Right lobe of liver (tissue), 6 donors: ENCODE measurements around the gene LRMDA. TPM values are rescaled to one million over a fixed set of nuclear protein-coding genes. Genes with fewer than 3 reads are reported as not detected.

Source experiments
- ATAC-seq, 4 donors: fragments of 200-7000 bp; cut with Tn5 transposase; one replicate each; pipeline ENCODE4 v1.9.1; 2020; ENCODE audit warnings: mild to moderate bottlenecking in 4 of 4, moderate library complexity in 4 of 4
- DNase-seq, 3 donors: peaks; one replicate each; pipeline ENCODE4 v3.0.0-alpha.2; 2020
- H3K27ac ChIP-seq, 3 donors: fragments of 200-600 bp; one replicate each; pipeline ENCODE4 v1.8.0; 2022
- H3K27me3 ChIP-seq, 2 donors: fragments of 200-600 bp; one replicate each; pipeline ENCODE4 v1.8.0; 2022
- H3K36me3 ChIP-seq, 4 donors: fragments of 200-600 bp; sonication (generic) in 1 of 4; one replicate each; pipeline versions ENCODE4 v1.5.1 to v1.8.0; 2017 to 2022; ENCODE audit warnings: control low read depth in 1 of 4
- H3K4me1 ChIP-seq, 4 donors: fragments of 200-600 bp; sonication (generic) in 1 of 4; one replicate each; pipeline versions ENCODE4 v1.5.1 to v1.8.0; 2017 to 2022; ENCODE audit warnings: control low read depth in 1 of 4
- H3K4me3 ChIP-seq, 3 donors: fragments of 200-600 bp; one replicate each; pipeline ENCODE4 v1.8.0; 2022
- H3K9me3 ChIP-seq, 4 donors: fragments of 200-600 bp; sonication (generic) in 1 of 4; one replicate each; pipeline versions ENCODE4 v1.5.1 to v1.8.0; 2017 to 2022; ENCODE audit warnings: control low read depth in 1 of 4
- CTCF ChIP-seq, 4 donors: fragments of 200-600 bp in 3 of 4; fragments of 450-650 bp in 1 of 4; IDR thresholded peaks; one replicate each; pipeline versions ENCODE4 v1.5.1 to v1.8.0; 2016 to 2022; ENCODE audit warnings: antibody characterized with exemption in 4 of 4, mild to moderate bottlenecking in 2 of 4
- POLR2A ChIP-seq: fragments of 450-650 bp; IDR thresholded peaks from one replicate; pipeline ENCODE4 v1.6.1; 2017; ENCODE audit warnings: antibody characterized with exemption, mild to moderate bottlenecking
- WGBS: methylation state at CpG from one replicate; pipeline ENCODE4 v1.1.6; 2018; ENCODE audit warnings: low coverage, low lambda C conversion rate; ENCODE audit not compliant: insufficient coverage; ENCODE audit errors: missing lambda C conversion rate; 5-methylcytosine and 5-hydroxymethylcytosine counted together
- intact Hi-C, 2 donors: fragments of 100-400 bp; cut with DNase I; formaldehyde crosslinking; loops; one replicate each; pipeline versions ENCODE4 v1.11.2 to v1.14.1; 2022
- total RNA-seq, 6 experiments: library from RNA; depleted of rRNA in 2 of 6; stranded (reverse); fragments of >200 nt in 2 of 6; fragmentation: NEBNext Ultra II Directional in 3 of 6; extraction: Animal tissue kit (Norgen Biotek cat#: 25700) in 3 of 6; gene quantifications; one replicate each; pipeline versions ENCODE4 v1.1.0 to v1.2.4, GENCODE V29; 2016 to 2023
- donor health status: DM: no; HTN: yes; CAD: no.
- donor health status: DM: no; HTN: no; CAD: no.
- donor health status: DM: no; HTN: no; CAD: no.
- donor health status: DM: no; HTN: yes; CAD: no.
- donor health status: DM: no; HTN: yes; CAD: no.

The LRMDA gene
- total RNA-seq, 6 experiments from 2014 or later: 9.9 to 19.9 (median 16.3) TPM

GRCh38 chr10:76106611-76107010 lies 675.2 kb downstream of the LRMDA start:
- no peak for ATAC-seq

DNA sequence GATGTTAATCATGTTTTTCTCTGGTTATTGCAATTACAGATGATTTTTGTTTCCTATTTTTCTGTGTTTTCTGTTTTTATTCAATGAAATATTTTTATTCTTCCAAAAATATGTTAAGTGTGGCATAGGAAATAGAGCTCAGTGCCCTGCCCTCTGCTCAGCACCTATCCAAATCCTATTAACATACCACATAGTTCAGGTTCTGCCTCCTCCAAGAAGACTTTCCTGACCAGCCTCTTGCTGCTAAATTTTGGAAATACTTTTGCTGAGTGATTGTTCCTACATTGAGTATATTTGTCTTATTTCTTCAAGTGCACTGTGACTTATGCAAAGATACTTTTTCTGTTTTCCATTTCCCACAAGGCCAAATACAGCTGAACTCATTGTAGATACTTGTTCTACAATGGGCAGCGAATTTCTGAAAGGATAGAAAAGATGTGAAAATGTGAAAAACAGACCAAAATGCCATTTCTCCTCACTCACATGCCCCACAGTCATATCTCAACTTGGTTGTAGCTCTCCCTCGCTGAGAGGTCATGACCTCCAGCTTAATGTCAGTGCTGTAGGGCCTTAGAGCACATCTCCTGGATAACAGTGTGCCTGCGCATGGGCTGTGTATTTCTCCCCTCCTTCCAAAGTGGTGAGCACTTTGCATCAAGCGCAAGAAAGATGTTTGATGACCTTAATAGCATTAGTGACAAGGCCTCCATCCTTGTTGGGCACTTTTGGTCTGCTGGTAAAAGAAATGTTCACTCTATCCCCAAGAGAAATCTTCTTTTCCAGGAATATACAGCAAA lies 677.3 kb downstream of the LRMDA start:
- H3K4me1 ChIP-seq: no peaks in the 10 kb centered on the region
- intact Hi-C loops: no loop called here
- no peaks in the 10 kb centered on the region for H3K36me3 ChIP-seq
- H3K27me3 ChIP-seq: no peaks in the 10 kb centered on the region
- ATAC-seq (no peak), DNase-seq (no peak)
- TF ChIP-seq CTCF (IDR thresholded peaks at IDR 0.05) (no peak), POLR2A (no peak)
- 83% methylated on average over 2 of the region's 4 CpGs for WGBS
- no peak overlapping the region for H3K4me3 ChIP-seq
- no peak overlapping the region for H3K27ac ChIP-seq
- H3K9me3 ChIP-seq: no peaks in the 10 kb centered on the region

More at GRCh38 chr10:76106611-76107010, 675.2 kb downstream of the LRMDA start:
- H3K4me3 ChIP-seq: no peak overlapping the region
- H3K27me3 ChIP-seq: no peaks in the 10 kb centered on the region
- TF ChIP-seq POLR2A (no peak), CTCF (IDR thresholded peaks at IDR 0.05) (no peak)
- H3K36me3 ChIP-seq: no peaks in the 10 kb centered on the region
- no peak overlapping the region for H3K27ac ChIP-seq
- intact Hi-C loops: no loop called here
- H3K9me3 ChIP-seq: no peaks in the 10 kb centered on the region
- no peaks in the 10 kb centered on the region for H3K4me1 ChIP-seq
- WGBS: 90% methylated on average over 3 of the region's 6 CpGs
- no peak for DNase-seq

DNA sequence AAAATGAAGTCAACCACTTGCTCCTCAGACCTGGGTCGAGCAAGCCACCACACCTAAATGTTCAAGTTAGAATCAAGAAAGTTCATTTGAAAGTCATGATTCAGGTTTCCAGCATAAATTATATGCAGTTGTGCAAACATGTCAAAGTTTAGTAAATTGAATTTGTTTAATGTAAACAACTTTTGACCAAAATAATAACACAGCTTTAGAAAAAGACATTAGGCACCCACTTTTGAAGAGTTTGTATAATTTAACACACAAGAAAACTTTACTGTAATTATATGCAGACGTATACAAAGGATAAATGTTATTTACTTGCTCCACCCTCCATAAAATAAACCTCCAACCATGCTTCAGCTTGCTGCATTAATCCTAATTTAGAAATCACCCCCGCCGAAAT lies 680.0 kb downstream of the LRMDA start:
- no peak for ATAC-seq

GRCh38 chr10:76111986-76112825 lies 680.8 kb downstream of the LRMDA start:
- Histone ChIP-seq H3K27me3 (no peaks in the 10 kb centered on the region), H3K27ac (no peak overlapping the region), H3K4me3 (no peak overlapping the region), H3K4me1 (no peaks in the 10 kb centered on the region), H3K36me3 (no peaks in the 10 kb centered on the region), H3K9me3 (no peaks in the 10 kb centered on the region)
- no peak for TF ChIP-seq POLR2A
- no peak for TF ChIP-seq CTCF (IDR thresholded peaks at IDR 0.05)
- 66% methylated on average over 4 of the region's 33 CpGs for WGBS
- ATAC-seq: no peak
- intact Hi-C loops: no loop called here
- DNase-seq: no peak

More for the DNA sequence above, 680.0 kb downstream of the LRMDA start:
- DNase-seq: no peak
- Histone ChIP-seq H3K4me3 (no peak overlapping the region), H3K4me1 (no peaks in the 10 kb centered on the region), H3K27ac (no peak overlapping the region), H3K27me3 (no peaks in the 10 kb centered on the region), H3K9me3 (no peaks in the 10 kb centered on the region), H3K36me3 (no peaks in the 10 kb centered on the region)
- WGBS: 84% methylated on average over 4 of the region's 4 CpGs
- intact Hi-C loops: no loop called here
- TF ChIP-seq POLR2A (no peak), CTCF (IDR thresholded peaks at IDR 0.05) (no peak)
